ENCODE measurements around the gene EML6.

DNA sequence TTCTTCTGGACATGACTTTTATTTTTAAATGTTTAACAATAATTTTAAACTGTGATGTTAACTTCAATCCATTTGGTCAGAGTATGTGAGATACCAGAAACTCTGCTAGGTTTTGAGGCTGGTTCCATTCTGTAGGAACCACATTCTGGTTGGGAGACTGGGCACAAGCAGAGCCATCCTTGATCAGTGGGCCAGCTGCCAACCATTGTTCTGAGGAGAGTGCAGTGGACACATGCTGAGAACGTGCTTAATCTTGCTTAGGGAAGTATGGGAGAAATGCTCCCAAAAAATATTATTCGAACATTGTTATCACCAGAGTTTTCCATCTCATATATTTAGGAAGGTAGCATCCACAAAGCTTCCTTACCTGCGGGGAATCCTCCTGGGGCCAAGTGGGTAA is 171.0 kb downstream of the EML6 start:
- TF ChIP-seq, protein P1, sequence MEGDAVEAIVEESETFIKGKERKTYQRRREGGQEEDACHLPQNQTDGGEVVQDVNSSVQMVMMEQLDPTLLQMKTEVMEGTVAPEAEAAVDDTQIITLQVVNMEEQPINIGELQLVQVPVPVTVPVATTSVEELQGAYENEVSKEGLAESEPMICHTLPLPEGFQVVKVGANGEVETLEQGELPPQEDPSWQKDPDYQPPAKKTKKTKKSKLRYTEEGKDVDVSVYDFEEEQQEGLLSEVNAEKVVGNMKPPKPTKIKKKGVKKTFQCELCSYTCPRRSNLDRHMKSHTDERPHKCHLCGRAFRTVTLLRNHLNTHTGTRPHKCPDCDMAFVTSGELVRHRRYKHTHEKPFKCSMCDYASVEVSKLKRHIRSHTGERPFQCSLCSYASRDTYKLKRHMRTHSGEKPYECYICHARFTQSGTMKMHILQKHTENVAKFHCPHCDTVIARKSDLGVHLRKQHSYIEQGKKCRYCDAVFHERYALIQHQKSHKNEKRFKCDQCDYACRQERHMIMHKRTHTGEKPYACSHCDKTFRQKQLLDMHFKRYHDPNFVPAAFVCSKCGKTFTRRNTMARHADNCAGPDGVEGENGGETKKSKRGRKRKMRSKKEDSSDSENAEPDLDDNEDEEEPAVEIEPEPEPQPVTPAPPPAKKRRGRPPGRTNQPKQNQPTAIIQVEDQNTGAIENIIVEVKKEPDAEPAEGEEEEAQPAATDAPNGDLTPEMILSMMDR (IDR thresholded peaks at IDR 0.05; ENCODE audit: control extremely low read depth in 1 of 3, insufficient read depth in 1 of 3, low read depth in 1 of 3, low read length in 3 of 3) = no peak
- no peak for TF ChIP-seq SRF (IDR thresholded peaks at IDR 0.05; ENCODE audit: low read depth, low read length)
- TF ChIP-seq HDAC6 (IDR thresholded peaks at IDR 0.05; ENCODE audit: low read depth, low read length) = no peak
- no peak for TF ChIP-seq RBBP5 (IDR thresholded peaks at IDR 0.05; ENCODE audit: borderline replicate concordance, low read depth, low read length)
- TF ChIP-seq SIRT6 (IDR thresholded peaks at IDR 0.05; ENCODE audit: low read length) = no peak
- TF ChIP-seq EZH2 (IDR thresholded peaks at IDR 0.05; ENCODE audit: low read depth, low read length, severe bottlenecking) = no peak
- no peak for TF ChIP-seq POLR2A (IDR thresholded peaks at IDR 0.05; ENCODE audit: control extremely low read depth in 1 of 2, low read depth in 2 of 2, low read length in 2 of 2)
- TF ChIP-seq EP300 (IDR thresholded peaks at IDR 0.05; ENCODE audit: borderline replicate concordance in 1 of 2, low read depth in 2 of 2, low read length in 2 of 2) = no peak
